ENCODE data around the gene ELP4.
"Not testable (repeated sequence)": the region's sequence is repeated elsewhere in the genome, so short reads cannot be mapped to it uniquely, and the experiment has no call there.

ELP4 gene

GRCh38 chr11:31509429-31510345, at the start of gene ELP4, which contains the start of gene IMMP1L:
TSS of gene ELP4 (plus strand) at chr11:31509767. CDS start at chr11:31509785, 18 bp downstream.
TSS of gene IMMP1L (minus strand) at chr11:31509622. CDS start at chr11:31463276, 46,346 bp downstream.
- peak; percentile 93 to 99 (median 97) for DNase-seq
- intact Hi-C loops (cut with DNase I) = no loop called here

- intact Hi-C loops (cut with DNase I) = no loop called here
- DNase-seq = no peak
Observed at GRCh38 chr11:31464436-31464835, 45.1 kb upstream of the ELP4 start.

GRCh38 chr11:31474083-31474482, 35.5 kb upstream of the ELP4 start:
- no peak for DNase-seq
- intact Hi-C loops (cut with DNase I) = no loop called here

- intact Hi-C loops (cut with DNase I) = no loop called here
- DNase-seq = no peak
Observed at GRCh38 chr11:31477528-31478222, 31.9 kb upstream of the ELP4 start.

GRCh38 chr11:31478223-31478590, 31.4 kb upstream of the ELP4 start:
- DNase-seq = no peak
- intact Hi-C loops (cut with DNase I) = no loop called here

GRCh38 chr11:31479066-31479465, 30.5 kb upstream of the ELP4 start:
- intact Hi-C loops (cut with DNase I) = no loop called here
- no peak for DNase-seq

GRCh38 chr11:31480930-31481329, 28.6 kb upstream of the ELP4 start:
- no peak for DNase-seq
- intact Hi-C loops (cut with DNase I) = no loop called here

- no peak for DNase-seq
- intact Hi-C loops (cut with DNase I) = no loop called here
Observed at GRCh38 chr11:31484497-31484896, 25.1 kb upstream of the ELP4 start.

- intact Hi-C loops (cut with DNase I) = no loop called here
- DNase-seq = no peak
Observed at GRCh38 chr11:31487848-31488247, 21.7 kb upstream of the ELP4 start.

GRCh38 chr11:31492320-31492913, 17.1 kb upstream of the ELP4 start:
- no peak for DNase-seq
- intact Hi-C loops (cut with DNase I) = no loop called here

- DNase-seq = no peak
- intact Hi-C loops (cut with DNase I) = no loop called here
Observed at GRCh38 chr11:31493235-31493634, 16.3 kb upstream of the ELP4 start.

- intact Hi-C loops (cut with DNase I) = not testable (repeated sequence)
- peak in 2 of 10 donors; percentile 50 to 63 for DNase-seq
Observed at GRCh38 chr11:31493762-31494161, 15.8 kb upstream of the ELP4 start.

GRCh38 chr11:31499576-31500178, 9.9 kb upstream of the ELP4 start:
- DNase-seq = no peak
- intact Hi-C loops (cut with DNase I) = no loop called here

GRCh38 chr11:31500560-31500959, 9.0 kb upstream of the ELP4 start:
- intact Hi-C loops (cut with DNase I) = no loop called here
- no peak for DNase-seq

GRCh38 chr11:31509051-31509428, 527 bp upstream of the ELP4 start:
- intact Hi-C loops (cut with DNase I) = no loop called here
- no peak for DNase-seq

- no peak for DNase-seq
- intact Hi-C loops (cut with DNase I) = no loop called here
Observed at GRCh38 chr11:31512117-31512516, 2.5 kb downstream of the ELP4 start.

GRCh38 chr11:31521497-31522150, 12.1 kb downstream of the ELP4 start:
- intact Hi-C loops (cut with DNase I) = no loop called here
- DNase-seq = no peak

GRCh38 chr11:31529189-31529588, 19.6 kb downstream of the ELP4 start:
- no peak for DNase-seq
- intact Hi-C loops (cut with DNase I) = no loop called here

- DNase-seq = no peak
- intact Hi-C loops (cut with DNase I) = no loop called here
Observed at GRCh38 chr11:31529701-31530100, 20.1 kb downstream of the ELP4 start.

- DNase-seq = no peak
- intact Hi-C loops (cut with DNase I) = no loop called here
Observed at GRCh38 chr11:31531293-31531692, 21.7 kb downstream of the ELP4 start.
